Measurements from ENCODE around the gene PCSK4.
A peak's percentile ranks its signal among the peaks of the same experiment; 100 is the strongest.

GRCh38 chr19:1489463-1490310 is 463 bp downstream of the PCSK4 start:
- TF ChIP-seq YY1 (IDR thresholded peaks at IDR 0.05; ENCODE audit: extremely low read depth, insufficient replicate concordance, low read depth, low read length) (no peak), CTCF (IDR thresholded peaks at IDR 0.05 in 2 of 3, conservative IDR thresholded peaks at IDR 0.05 in 1 of 3; ENCODE audit: borderline replicate concordance in 1 of 3, insufficient read depth in 1 of 3, low read depth in 2 of 3, low read length in 2 of 3) (no peak), JUND (IDR thresholded peaks at IDR 0.05) (no peak), CBX3 (IDR thresholded peaks at IDR 0.05; ENCODE audit: low read depth) (no peak), EGR1 (IDR thresholded peaks at IDR 0.05; ENCODE audit: low read depth) (no peak), EZH2 (IDR thresholded peaks at IDR 0.05) (no peak), TCF7L2 (IDR thresholded peaks at IDR 0.05; ENCODE audit: borderline replicate concordance, extremely low read depth, insufficient read depth, insufficient read length) (no peak), POLR2AphosphoS5 (IDR thresholded peaks at IDR 0.05; ENCODE audit: low read depth, low read length) (0 out of 2 replicates have a peak, but pooled peaks have one; percentile 59), SIN3A (IDR thresholded peaks at IDR 0.05; ENCODE audit: low read depth) (no peak)
